ENCODE data around the gene SNTG2.

The SNTG2 gene

DNA sequence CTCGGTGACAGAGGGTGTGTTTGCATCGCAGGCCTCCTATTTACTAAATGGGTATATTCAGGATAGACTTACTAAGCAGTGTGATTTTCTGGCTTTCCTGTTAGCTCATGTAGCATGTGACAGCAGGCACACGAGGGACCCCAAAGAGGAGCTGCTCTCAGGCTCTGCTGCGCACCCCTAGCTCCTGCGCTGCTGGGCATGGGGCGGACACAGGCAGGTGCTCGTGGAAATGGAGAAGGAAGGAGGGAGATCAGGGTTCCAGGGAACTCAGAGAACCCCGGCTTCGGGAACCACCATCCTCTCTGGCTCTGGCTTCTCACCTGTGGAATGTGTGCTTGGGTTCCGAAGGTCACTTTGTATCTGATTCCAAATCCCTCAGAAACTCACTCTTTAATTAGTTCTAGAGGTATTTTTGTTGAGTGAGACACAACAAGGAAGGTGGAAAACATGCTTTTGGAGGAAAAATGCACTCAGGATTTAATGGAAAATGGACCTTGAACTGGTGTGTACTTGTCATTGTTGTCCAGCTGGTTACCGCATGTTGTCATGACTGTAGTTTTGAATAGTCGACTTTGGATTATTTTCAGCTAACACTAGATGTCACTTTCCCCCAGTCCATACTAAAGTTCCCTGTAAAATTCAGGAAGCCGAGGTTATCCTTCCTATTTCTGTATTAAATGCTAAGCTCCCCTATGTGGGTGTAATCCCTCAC, 3.5 kb downstream of the SNTG2 start:
- no peak for DNase-seq

DNA sequence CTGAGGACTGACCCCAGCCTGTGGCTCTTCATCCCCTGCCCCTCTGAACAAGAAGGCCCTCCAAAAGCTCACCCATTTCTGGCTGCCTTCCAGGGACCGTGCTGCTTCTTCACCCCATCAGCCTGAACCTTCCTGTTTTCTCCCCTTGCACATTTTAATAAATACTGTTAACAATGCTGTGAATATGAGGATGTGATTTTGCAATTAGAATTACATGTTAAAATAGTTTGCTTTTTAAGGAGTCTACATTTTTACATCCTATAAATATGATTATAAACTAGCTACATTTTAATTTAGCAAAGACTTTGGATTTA, 4.0 kb downstream of the SNTG2 start:
- no peak for DNase-seq

DNA sequence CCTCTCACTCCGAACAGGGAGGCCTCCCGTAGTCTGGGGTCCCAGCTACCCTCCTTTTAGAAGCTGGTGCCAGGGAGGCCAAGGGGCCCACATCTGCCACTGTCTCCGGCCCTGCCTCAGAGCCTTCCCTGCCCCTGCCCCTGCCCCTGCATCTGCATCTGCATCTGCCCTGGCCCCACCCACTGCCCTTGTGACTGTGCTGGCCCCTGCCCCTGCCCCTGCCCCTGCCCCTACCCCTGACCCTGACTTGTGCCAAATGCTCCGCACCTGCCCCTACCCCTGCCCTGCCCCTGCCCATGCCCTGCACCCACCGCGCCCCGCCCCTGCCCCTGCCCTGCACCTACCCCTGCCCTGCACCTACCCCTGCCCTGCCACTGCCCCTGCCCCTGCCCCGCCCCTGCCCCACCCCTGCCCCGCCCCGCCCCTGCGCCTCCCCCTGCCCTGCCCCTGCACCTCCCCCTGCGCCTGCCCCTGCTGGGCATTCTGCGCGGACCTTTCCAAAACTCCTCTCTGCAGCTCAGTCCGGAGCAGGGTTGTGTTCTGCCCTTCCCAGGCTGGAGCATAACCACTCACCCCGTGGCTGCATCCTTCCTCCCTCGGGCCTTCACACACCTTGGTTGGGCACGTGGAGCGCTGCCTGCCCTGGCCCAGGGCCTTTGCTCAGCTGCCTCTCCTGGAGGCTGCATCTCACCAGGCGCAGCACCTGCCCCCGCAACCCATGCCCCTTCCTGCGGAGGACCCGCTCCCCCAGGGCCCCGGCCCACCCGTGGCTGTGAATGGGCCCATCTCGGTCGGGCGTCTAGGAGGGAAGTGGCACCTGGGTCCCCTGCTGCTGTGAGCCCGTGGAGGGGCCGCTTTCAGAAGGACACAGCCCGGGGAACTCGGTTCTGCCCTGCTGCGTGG, 5.4 kb downstream of the SNTG2 start:
- DNase-seq: no peak

DNA sequence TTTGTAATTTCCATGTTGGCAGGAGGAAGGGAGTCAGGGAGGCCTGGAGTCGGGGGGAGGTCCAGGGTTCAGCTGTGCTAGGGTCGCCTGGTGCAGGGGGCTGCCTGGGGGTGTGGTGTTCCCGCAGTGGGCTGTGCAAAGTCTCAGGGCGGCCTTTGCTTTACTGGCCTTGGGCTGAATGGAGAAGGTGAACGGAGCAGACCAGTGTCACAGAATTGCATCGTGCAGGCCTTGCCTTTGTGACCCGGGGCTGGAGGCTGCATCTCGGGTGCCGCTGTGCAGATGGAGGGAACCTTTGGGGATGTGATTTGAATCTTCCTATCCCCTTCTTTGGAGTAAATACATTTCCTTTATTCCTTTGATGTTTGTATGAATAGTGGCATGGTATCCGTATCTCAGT, 8.8 kb downstream of the SNTG2 start:
- DNase-seq: no peak

DNA sequence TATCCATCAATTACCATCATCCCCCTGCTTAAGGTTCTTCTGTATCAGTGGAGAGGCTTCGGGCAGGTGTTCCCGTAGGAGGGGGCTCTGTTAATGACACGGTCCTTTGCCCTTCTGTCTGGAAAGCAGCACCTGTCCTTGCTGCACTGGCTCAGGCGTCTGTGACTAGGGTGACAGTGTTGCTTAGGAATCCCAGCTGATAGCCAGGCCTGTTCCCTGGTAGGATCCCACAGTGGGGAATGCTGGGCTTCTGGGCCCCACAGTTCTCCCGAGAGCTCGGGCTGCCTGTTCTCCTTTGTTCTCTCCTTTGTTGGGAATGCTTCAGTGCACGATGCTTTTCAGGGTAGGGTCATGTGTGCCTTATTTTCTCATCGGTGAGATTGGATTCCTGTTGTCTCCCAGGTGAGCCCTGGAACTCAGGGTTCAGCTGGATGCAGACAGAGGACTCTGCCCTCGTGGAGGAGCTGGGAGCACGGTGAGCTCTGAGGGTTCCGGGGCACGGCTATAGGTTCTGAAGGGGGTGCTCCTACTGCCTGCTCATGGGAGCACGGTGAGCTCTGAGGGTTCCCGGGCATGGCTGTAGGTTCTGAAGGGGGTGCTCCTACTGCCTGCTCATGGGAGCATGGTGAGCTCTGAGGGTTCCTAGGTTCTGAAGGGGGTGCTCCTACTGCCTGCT, 9.6 kb downstream of the SNTG2 start:
- DNase-seq: no peak

DNA sequence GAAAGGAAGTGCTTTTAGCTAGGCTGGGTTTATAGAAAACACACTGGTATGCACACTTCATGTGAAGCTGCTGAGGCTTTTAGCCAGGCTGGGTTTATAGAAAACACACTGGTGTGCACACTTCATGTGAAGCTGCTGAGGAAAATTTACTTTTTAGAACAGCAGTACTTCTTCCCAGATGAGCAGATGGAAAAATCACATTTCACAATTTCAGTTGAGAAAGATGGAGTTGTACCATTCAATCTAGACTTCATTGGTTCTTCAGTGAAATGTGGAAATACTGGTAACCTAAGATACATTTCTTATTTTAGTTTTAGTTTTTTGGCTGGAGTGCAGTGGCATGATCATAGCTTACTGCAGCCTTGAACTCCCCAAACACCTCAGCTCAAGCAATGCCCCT, 11.1 kb downstream of the SNTG2 start:
- no peak for DNase-seq

DNA sequence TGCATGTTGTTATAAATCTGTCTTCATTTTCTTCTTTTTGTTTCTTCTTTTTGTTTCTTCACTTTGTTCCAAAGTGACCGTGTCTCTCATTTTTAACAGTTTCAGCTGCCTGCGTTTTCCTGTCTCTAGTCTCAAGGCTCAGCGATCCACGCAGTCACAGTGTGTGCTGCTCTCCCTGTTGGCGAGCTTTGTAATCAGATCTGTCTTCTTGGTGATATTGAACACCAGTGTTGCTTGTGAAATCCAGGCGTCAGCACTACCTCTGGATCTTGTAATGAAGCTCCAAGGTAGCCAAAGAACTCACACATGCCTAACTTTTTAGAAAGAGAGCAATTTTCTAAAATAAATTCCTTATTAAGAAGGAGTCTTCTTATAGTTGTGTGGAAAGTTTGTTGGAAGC, 13.2 kb downstream of the SNTG2 start:
- DNase-seq: no peak

DNA sequence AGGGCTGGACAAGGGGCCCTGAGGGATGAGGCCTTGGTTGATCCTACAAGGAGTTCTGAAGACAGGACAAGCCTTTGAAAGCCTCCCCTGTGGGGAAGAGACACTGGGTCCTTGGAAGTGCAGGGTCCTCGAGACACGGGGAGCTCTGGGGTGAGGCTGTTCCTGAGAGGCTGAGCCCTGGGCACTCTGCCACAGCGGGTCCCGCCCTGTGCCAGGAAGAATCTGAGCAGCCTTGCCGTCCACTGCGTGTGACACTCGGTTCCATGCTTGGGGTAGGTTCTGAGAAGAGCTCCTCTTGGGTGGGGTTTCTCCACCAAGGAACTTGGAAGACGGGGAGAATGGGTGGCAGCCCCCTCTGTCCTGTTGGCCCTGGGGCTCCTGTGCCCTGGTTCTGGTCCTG, 13.9 kb downstream of the SNTG2 start:
- DNase-seq: no peak

DNA sequence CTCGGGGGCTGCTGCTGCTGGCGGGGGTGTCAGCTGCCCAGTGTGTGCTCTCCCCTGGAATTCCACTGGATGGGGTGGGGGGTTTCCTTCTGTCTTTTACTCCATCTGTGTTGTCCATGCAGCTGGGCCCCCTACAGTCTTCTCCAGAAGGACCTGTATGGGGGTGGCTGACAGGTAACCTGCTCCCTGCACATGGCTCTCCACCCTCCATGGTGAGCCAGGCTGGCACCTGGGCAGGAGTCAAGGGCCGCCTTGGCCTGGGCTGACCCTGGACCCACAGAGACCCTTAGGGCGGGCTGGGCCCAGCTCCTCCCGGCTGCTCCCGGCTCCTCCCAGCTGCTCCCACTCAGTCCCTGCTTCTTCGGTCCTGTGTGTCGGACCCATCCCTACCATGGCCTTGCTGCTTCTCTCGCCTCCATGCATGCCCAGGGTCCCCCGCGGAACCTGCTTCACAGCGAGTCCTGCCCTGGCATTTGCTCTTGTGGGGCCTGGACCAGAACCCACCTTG, 15.0 kb downstream of the SNTG2 start:
- no peak for DNase-seq

DNA sequence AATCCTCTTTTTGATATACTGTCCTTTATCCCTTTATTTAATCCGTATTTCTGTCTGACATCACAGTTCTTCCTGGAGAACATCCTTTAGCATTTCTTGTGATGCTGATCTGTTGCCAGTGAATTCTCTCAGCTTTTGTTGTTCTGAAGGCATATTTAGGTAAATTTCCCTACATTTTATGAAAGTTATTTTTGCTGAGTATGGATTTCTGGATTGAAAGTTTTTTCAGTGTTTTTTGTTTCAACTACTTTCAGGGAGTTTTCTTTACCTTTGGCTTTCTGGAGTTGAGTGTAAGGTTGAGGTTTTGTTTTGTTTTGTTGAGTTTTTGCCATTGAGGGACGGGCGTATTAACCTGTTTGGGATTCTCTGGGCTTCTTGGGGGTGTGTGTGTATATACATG, 22.5 kb downstream of the SNTG2 start:
- no peak for DNase-seq

DNA sequence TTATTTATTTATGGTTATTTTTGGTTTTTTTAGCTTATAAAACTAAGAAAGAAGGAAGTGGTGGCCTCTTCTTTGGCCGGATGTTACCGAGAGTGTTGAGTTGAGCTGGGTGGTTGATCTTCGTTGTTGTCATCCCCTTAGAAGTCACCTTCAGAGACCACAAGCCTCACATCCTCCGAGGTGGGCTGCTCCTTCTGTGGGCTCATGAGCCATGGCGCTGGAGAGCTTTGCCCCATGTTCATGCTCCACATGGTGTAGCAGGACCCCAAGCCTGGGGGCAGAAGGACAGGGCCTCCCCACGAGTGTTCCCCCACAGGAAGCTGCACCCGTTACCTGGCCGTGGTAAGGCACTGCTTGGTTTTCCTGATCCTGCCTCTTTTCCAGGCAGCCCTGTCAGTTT, 23.4 kb downstream of the SNTG2 start:
- no peak for DNase-seq

DNA sequence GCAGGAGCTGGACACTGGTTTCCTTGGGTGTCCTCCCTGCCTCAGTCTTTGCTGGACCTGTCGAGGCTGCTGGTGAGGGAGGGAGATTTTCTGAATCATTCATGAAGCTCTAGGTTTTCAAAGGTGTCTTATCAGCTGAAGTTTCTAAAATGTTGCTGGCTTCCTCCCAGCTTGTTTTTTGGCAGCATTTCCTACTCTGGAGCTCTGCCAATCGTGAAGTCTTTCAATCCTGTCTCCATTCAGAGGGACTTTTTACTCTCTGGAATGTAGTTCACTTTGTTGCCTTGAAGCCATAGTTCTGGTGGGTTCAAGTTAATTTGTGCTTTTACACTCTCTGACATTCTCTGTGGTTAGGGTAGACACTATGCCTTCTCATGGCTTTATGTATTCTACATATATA, 23.9 kb downstream of the SNTG2 start:
- no peak for DNase-seq

DNA sequence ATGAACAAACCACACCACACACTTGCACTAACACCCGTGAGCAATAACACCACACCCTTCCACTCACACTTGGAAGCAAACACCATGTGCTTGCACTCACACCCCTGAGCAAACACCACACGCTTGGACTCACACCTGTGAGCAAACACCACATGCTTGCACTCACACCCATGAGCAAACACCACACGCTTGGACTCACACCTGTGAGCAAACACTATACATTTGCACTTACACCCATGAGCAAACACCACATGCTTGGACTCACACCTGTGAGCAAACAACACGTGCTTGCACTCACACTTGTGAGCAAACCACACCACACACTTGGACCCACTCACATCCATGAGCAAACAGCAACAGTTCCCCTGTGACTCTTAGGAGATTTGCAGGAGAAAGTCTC, 24.4 kb downstream of the SNTG2 start:
- no peak for DNase-seq

DNA sequence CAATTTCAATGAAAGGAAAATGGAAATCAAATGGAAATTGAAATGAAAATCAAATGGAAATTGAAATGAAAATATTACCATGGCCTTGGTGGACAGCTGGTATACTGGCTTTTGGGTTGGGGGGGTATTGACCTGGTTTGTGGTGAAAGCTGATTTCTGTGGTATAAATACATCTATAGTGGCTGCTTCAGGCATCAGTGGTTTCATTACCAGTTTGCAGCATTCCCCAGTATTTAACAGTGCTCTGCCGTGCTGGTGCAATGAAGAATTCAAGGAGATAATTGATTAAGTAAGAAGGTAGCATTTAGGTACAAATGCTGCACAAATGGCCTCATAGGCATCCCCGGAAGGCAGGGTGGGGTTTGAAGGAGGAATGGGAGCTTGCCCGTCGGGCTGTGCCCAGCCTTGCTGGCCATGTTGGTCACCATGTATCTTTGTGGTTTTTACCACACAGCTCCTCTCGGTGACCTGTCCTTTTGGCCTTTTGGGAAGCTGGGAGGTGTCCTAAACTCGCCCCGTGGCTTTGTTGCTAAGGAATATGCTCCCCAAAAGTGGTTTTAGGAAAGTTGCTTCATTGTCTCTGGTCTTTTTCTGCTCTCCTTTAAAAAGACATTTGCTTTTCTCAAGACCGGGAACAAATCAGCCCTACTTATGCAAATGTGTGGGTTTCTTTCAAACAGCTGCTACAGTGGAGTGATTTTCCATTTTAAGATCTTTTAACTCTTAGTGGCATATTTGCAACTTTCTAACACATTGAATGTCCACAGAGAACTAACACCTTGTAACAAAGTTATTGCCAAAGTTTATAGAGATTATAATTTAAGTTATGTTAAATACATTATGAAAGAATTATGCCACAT, 28.6 kb downstream of the SNTG2 start:
- no peak for DNase-seq

DNA sequence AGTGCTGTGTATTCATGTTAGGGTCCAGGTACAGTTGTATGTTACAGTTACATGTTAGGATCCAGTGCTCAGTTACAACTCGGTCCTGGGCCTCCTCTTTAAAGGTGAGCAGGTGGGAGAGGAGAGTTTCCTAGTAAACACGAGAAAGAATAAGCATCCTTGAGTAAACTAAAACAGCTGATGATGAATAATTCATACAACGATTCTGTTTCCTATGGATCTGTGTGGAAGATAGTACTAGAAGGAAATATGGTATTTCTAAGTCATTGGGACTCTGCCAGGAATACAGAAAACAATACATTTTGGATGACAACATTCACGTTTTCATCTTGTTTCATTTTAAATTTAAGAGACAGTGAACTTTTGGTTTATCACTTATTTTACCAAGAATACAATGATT, 29.5 kb downstream of the SNTG2 start:
- DNase-seq: no peak

DNA sequence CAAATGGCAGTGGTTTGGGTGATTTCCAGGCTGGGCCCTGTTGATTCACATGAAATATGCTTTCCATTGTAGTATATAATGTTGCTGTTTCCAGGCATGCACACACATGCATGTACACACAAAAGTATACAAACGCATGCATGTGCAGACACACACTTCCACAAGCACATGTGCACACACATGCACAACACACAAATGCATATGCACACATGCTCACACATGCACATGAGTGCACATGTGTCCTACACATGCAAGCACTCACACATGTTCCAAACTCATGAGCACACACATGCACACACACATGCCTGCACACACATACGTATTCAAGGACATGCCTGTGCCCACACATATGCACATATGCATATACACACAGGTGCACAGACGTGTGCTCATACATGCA, 30.6 kb downstream of the SNTG2 start:
- DNase-seq: no peak

DNA sequence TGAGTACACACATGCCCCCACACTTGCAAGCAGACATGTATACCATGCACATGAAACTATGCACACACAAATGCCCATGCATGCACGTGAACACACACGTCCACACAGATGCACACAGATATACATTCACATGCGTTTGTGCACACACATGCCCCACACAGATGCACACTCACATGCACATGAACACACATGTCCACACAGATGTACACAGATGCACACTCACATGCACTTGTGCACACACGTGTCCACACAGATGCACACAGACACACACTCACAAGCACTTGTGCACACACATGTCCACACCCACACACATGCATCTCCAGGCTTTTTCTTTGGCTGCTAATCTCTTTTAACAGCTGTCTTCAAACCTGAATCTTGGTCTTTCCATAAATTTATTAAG, 31.1 kb downstream of the SNTG2 start:
- no peak for DNase-seq

DNA sequence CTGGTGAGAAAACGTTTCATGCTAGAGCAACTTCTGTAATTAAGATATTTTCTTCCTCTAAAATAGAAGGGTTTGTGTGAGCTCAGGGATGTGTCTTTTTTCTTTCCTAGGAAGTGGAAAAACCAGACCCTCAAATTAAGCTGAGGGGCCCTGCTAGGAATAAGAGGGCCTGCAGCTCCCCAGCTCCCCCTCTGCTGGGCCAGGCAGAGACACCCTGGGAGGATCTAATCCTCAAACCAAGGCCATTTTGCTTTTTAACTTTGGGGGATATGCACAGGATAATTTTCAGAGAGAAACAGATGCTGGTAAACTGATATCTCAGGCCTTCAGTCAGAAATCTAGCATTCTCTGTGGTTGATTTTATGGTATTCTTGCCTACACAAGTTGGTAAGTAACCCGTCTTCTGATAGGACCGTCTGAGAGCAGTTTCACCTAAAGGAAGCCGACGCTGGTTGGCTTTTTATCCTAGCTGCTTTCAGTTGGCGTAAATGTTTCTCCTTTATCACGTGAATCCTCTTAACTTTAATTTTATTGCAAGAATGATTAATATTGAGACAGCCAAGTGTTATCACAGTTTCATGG, 34.8 kb downstream of the SNTG2 start:
- no peak for DNase-seq

DNA sequence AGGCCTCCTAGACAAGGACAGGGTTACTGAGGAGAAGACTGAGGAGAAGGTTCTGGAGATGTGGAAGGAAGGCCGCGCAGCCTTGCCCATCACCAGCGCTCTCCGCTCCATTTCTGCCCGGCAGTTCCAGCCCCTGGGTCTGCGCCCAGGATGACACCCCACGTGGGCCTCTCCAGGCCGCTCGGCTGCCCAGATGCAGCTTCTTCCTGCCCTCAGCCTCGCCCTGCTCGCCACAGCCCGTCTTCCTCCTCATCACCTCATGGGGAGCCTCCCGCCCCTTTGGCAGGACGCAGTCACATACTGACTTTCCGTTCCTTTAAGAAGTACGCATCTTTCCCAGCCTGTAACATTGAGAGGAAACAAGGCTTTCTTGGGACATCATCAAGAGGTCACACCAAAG, 37.1 kb downstream of the SNTG2 start:
- no peak for DNase-seq

DNA sequence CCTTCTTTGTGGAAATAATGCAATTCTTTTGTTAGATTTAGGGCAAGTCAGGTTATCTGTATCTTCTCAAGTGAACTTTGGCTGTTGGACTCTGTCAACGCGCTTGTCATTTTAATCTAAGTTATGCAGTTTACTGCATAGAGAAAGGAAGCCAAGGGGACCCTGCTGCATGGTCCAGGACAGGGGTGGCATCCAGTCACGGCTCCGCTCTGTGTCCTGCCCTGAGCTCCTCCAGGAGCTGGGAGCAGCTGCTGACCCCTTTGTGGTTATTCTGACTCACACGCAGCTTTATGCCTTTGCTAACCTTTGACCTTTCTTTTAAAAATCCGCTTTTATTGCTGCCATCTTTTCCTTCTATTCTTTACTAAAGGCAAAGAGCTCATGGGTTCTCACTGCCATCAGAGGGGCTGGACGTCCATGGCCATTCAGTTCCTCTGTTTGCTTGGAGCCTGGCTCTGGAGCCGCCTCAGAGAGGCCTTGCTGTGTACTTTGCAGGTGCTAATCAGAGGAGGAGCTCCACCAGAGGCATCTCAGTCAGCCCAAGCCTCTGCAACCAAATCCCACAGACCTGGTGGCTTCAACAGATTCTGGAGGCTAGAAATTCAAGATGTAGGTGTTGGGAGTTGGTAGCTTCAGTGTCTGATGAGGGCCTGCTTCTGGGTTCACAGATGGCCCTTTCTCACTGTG, 39.3 kb downstream of the SNTG2 start:
- DNase-seq: no peak

DNA sequence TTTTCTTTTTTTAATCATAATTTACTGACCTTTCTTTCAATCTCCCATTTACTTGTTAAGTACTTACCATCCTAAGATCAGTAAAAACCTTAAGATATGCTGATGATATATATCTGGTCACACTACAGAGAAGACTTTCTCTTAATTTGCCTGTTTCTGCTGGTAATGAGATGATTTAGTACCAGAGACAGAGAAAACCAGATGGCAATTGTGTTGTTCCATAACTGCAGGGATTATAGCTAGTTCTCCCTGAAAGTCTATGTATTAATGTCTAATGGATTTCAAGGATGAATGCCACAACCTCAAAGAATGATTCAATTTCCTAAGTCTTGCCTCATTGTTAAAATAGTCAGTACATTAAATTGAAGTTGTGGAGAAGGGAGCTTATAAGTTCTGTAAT, 40.3 kb downstream of the SNTG2 start:
- no peak for DNase-seq

DNA sequence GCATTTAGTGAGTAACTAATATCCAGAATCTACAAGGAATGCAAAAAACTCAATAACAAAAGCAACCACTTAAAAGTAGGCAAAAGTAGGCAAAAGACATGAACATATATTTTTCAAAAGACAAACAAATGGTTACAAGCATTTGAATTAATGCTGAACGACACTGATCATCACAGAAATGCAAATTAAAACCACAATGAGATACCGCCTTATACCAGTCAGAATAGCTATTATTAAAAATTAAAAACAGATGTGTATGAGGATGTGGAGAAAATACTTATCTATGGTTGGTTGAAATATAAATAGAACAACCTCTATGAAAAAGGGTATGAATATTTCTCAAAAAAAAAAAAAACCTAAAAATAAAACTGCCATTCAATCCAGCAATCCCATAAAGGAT, 51.7 kb downstream of the SNTG2 start:
- no peak for DNase-seq

All from NCI-H146 (cell line).